ENCODE measurements around the gene GGTA1. TPM values are rescaled to one million over a fixed set of nuclear protein-coding genes. Genes with fewer than 3 reads are reported as not detected.

The GGTA1 gene
- total RNA-seq, 1 experiment from 2014 or later, result not detected

DNA sequence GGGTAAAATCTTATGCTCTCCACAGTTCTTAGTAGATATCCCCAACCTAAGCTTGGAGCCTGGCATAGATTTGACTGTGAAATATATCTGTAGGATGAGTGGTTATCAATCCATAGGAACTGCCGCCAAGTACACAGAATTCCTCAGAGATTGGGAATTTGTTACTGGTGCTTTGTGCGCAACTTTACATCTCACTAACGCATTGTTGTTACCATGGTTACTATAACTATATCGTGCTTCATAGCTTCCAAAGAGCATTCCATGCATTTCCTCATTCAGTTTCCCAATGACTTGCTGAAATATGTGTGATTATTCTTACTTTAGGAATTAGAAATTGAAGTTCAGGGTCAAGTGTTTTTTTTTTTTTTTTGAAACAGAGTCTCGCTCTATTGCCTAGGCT is 9.5 kb upstream of the GGTA1 start:
- Mint-ChIP-seq H3K36me3 (ENCODE audit: insufficient read depth in 1 of 3, low read depth in 3 of 3) (no peaks in the 10 kb centered on the region; a peak in 1 of 7 replicates), H3K27ac (no peak overlapping the region), H3K27me3 (ENCODE audit: low read depth) (peaks cover 37% of the 10 kb centered on the region), H3K4me1 (peaks cover 26 to 34% of the 10 kb centered on the region in 2 experiments), H3K4me3 (no peak overlapping the region), H3K9me3 (no peaks in the 10 kb centered on the region)
- H3K4me1 ChIP-seq (ENCODE audit: insufficient read depth, low read length), result peaks cover 2% of the 10 kb centered on the region; the same call in 1 of the 2 replicates
- no peak overlapping the region for H2AFZ ChIP-seq (ENCODE audit: low read length)
- H3K14ac ChIP-seq (ENCODE audit: insufficient read depth, low read length), result no peak overlapping the region
- no peaks in the 10 kb centered on the region for H3K9me3 ChIP-seq (ENCODE audit: control insufficient read depth, low read depth, low read length)
- peak overlapping the region; percentile 76 for H2BK20ac ChIP-seq (ENCODE audit: low read depth, low read length, poor library complexity, severe bottlenecking)
- H3K27ac ChIP-seq (ENCODE audit: insufficient read length, low read depth, low read length), result no peak overlapping the region
- no peaks in the 10 kb centered on the region for H3K79me2 ChIP-seq (ENCODE audit: insufficient read depth, low read length)
- H3K18ac ChIP-seq (ENCODE audit: insufficient read length, low read depth, low read length), result no peak overlapping the region
- no peak overlapping the region for H4K8ac ChIP-seq (replicated peaks; ENCODE audit: insufficient read length, low read depth, low read length)
- H4K5ac ChIP-seq (ENCODE audit: insufficient read length, low read depth, low read length), result no peak overlapping the region
- H3K4me2 ChIP-seq (ENCODE audit: insufficient read depth, insufficient read length, low read length), result no peak overlapping the region
- no peaks in the 10 kb centered on the region for H4K20me1 ChIP-seq (ENCODE audit: control insufficient read depth, insufficient read depth, insufficient read length)
- H2AK5ac ChIP-seq (ENCODE audit: insufficient read length, low read length), result no peak overlapping the region
- DNase-seq, result no peak
- TF ChIP-seq, protein P1, sequence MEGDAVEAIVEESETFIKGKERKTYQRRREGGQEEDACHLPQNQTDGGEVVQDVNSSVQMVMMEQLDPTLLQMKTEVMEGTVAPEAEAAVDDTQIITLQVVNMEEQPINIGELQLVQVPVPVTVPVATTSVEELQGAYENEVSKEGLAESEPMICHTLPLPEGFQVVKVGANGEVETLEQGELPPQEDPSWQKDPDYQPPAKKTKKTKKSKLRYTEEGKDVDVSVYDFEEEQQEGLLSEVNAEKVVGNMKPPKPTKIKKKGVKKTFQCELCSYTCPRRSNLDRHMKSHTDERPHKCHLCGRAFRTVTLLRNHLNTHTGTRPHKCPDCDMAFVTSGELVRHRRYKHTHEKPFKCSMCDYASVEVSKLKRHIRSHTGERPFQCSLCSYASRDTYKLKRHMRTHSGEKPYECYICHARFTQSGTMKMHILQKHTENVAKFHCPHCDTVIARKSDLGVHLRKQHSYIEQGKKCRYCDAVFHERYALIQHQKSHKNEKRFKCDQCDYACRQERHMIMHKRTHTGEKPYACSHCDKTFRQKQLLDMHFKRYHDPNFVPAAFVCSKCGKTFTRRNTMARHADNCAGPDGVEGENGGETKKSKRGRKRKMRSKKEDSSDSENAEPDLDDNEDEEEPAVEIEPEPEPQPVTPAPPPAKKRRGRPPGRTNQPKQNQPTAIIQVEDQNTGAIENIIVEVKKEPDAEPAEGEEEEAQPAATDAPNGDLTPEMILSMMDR (conservative IDR thresholded peaks at IDR 0.05), result no peak
- H3K56ac ChIP-seq (ENCODE audit: insufficient read length, low read depth, low read length), result no peak overlapping the region
- no peaks in the 10 kb centered on the region for H3K23me2 ChIP-seq (ENCODE audit: insufficient read length, low read depth, low read length, poor library complexity, severe bottlenecking)
- H3K9ac ChIP-seq (ENCODE audit: extremely low read depth, insufficient read length, low read length), result no peak overlapping the region
- H3K27me3 ChIP-seq (ENCODE audit: insufficient read depth, low read length), result no peaks in the 10 kb centered on the region; the same call in 1 of the 2 replicates
- no peak overlapping the region for H3K23ac ChIP-seq (ENCODE audit: insufficient read length, low read depth, low read length)
- no peak overlapping the region for H4K91ac ChIP-seq (ENCODE audit: insufficient read length, low read depth, low read length)
- H2BK15ac ChIP-seq (ENCODE audit: low read depth, low read length), result no peak overlapping the region
- WGBS (ENCODE audit: extremely low coverage, insufficient read length, low lambda C conversion rate), result no CpG with 5 or more reads among the region's 5 CpGs
- H2BK120ac ChIP-seq (ENCODE audit: low read depth, low read length, poor library complexity, severe bottlenecking), result no peak overlapping the region
- no peak overlapping the region for H2BK5ac ChIP-seq (ENCODE audit: insufficient read length, low read length)
- no peak overlapping the region for H3K4ac ChIP-seq (ENCODE audit: low read depth, low read length)
- H3T11ph ChIP-seq (ENCODE audit: low read length), result no peak overlapping the region
- H3K79me1 ChIP-seq (ENCODE audit: insufficient read depth, low read depth, low read length, poor library complexity, severe bottlenecking), result no peaks in the 10 kb centered on the region
- H2BK12ac ChIP-seq (ENCODE audit: insufficient read length, low read depth, low read length), result no peak overlapping the region

All from H9 (cell line).